ENCODE results near the gene MYO10.

MYO10 gene

GRCh38 chr5:16889203-16889971 lies 46.7 kb downstream of the MYO10 start:
- Mint-ChIP-seq H3K27ac (peak overlapping the region; percentile 98), H3K4me3 (peak overlapping the region; percentile 66), H3K36me3 (ENCODE audit: low read depth) (no peaks in the 10 kb centered on the region), H3K4me1 (peaks cover 96% of the 10 kb centered on the region), H3K27me3 (ENCODE audit: low read depth, poor library complexity) (no peaks in the 10 kb centered on the region), H3K9me3 (peaks cover 6% of the 10 kb centered on the region)
- DNase-seq: no peak
- TF ChIP-seq CTCF (IDR thresholded peaks at IDR 0.05): no peak

- Mint-ChIP-seq H3K4me3 (no peak overlapping the region), H3K4me1 (peaks cover 96% of the 10 kb centered on the region), H3K9me3 (peaks cover 6% of the 10 kb centered on the region), H3K36me3 (ENCODE audit: low read depth) (peaks cover under 1% of the 10 kb centered on the region), H3K27ac (peak overlapping the region; percentile 88), H3K27me3 (ENCODE audit: low read depth, poor library complexity) (no peaks in the 10 kb centered on the region)
- no peak for TF ChIP-seq CTCF (IDR thresholded peaks at IDR 0.05)
- no peak for DNase-seq
These were observed 47.4 kb downstream of the MYO10 start for GRCh38 chr5:16888694-16889124.

- DNase-seq: no peak
- H3K27me3 Mint-ChIP-seq (ENCODE audit: low read depth, poor library complexity): no peaks in the 10 kb centered on the region
- H3K27ac Mint-ChIP-seq: peak overlapping the region; percentile 99
- H3K36me3 Mint-ChIP-seq (ENCODE audit: low read depth): peaks cover 8% of the 10 kb centered on the region
- H3K4me1 Mint-ChIP-seq: peaks cover 93% of the 10 kb centered on the region
- no peak overlapping the region for H3K4me3 Mint-ChIP-seq
- H3K9me3 Mint-ChIP-seq: peaks cover 6% of the 10 kb centered on the region
- no peak for TF ChIP-seq CTCF (IDR thresholded peaks at IDR 0.05)
These were observed 49.2 kb downstream of the MYO10 start for GRCh38 chr5:16886793-16887345.

GRCh38 chr5:16886366-16886736 lies 49.7 kb downstream of the MYO10 start:
- no peak for TF ChIP-seq CTCF (IDR thresholded peaks at IDR 0.05)
- Mint-ChIP-seq H3K9me3 (peaks cover 6% of the 10 kb centered on the region), H3K36me3 (ENCODE audit: low read depth) (peaks cover 8% of the 10 kb centered on the region), H3K4me1 (peaks cover 93% of the 10 kb centered on the region), H3K27ac (peak overlapping the region; percentile 99), H3K27me3 (ENCODE audit: low read depth, poor library complexity) (no peaks in the 10 kb centered on the region), H3K4me3 (no peak overlapping the region)
- DNase-seq: no peak

- H3K27me3 Mint-ChIP-seq (ENCODE audit: low read depth, poor library complexity): no peaks in the 10 kb centered on the region
- TF ChIP-seq CTCF (IDR thresholded peaks at IDR 0.05): no peak
- peaks cover 6% of the 10 kb centered on the region for H3K9me3 Mint-ChIP-seq
- peak overlapping the region; percentile 99 for H3K27ac Mint-ChIP-seq
- peaks cover 8% of the 10 kb centered on the region for H3K36me3 Mint-ChIP-seq (ENCODE audit: low read depth)
- H3K4me3 Mint-ChIP-seq: no peak overlapping the region
- no peak for DNase-seq
- peaks cover 93% of the 10 kb centered on the region for H3K4me1 Mint-ChIP-seq
These were observed 50.3 kb downstream of the MYO10 start for GRCh38 chr5:16885635-16886365.
